Activated CD8-positive, alpha-beta memory T cell treated with anti-CD3 and anti-CD28 coated beads, Interleukin-2, amount 10 ng/mL, durations not matched to agents 7 days and 5 days (primary cell): Measurements from ENCODE around the gene FBRSL1. TPM values are rescaled to one million over a fixed set of nuclear protein-coding genes. Genes with fewer than 3 reads are reported as not detected.

Source experiments
- ATAC-seq: fragments of 150-1000 bp; cut with Tn5 transposase; one replicate; pipeline ENCODE4 v1.10.0; 2021; ENCODE audit warnings: moderate library complexity
- CTCF ChIA-PET: fragments of 350-600 bp; sonication (Branson Sonifier 250); formaldehyde crosslinking; loops from one replicate; lab custom pipeline; 2021; ENCODE audit warnings: antibody characterized with exemption; lab: Charles Lee
- DNase-seq: peaks from one replicate; pipeline ENCODE4 v3.0.0-alpha.2; 2020
- H3K27ac Mint-ChIP-seq: one replicate; pipeline ENCODE4 v1.8.0; 2021; ENCODE audit warnings: mild to moderate bottlenecking, mixed read lengths
- H3K27me3 Mint-ChIP-seq: one replicate; pipeline ENCODE4 v1.8.0; 2021; ENCODE audit warnings: mixed read lengths
- H3K36me3 Mint-ChIP-seq: one replicate; pipeline ENCODE4 v1.8.0; 2021; ENCODE audit warnings: mild to moderate bottlenecking, mixed read lengths
- H3K4me1 Mint-ChIP-seq: one replicate; pipeline ENCODE4 v1.8.0; 2021; ENCODE audit warnings: mixed read lengths
- H3K4me3 Mint-ChIP-seq: one replicate; pipeline ENCODE4 v1.8.0; 2021; ENCODE audit warnings: mild to moderate bottlenecking, moderate library complexity, mixed read lengths
- H3K9me3 Mint-ChIP-seq: one replicate; pipeline ENCODE4 v1.8.0; 2022; ENCODE audit warnings: low read depth, mixed read lengths
- total RNA-seq, 2 experiments: library from RNA; stranded (reverse); gene quantifications; one replicate each; pipeline ENCODE4 v1.2.3, GENCODE V29; 2021

FBRSL1 gene
- total RNA-seq, 2 experiments from 2014 or later: 48.1 to 48.6 TPM

DNA sequence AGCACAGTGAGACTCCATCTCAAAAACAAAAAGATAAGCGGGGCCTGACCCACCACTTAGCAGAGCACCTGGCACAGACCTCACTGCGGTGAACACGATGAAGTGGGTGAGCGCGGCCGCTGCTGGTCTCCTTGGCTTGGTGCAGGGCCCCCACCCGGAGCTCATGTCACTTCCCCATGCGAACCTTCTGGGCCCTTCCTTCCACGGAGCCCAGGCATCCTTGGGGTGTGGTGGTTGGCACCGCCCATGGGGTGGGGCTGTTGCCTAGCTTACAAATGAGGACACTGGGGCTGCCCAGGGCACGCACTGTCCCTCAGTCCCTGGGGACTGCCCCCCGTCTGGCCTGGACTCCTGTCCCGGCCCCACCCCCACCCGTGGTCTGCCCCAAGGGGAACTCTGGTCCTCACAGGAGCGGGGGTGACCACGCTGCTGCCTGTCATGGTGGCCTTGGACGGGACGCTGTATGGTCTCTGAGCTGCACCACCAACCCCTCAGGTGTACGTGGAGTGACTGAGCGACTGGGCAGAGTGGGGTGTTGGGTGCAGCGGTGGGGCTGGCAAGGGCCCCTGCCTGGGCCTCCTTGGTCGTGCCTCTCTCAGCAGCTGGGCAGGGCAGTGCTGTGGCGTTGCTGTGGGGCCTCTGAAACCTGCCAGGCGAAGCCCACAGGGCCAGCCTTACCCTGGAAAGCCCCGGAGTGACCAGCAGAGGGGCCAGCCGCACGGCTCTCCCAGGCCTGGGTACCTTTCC lies 15.3 kb downstream of the FBRSL1 start:
- ATAC-seq (no peak), DNase-seq (no peak)
- CTCF ChIA-PET: interaction anchor here (0.9 kb wide), 1 partner anchor 10 kb away, joined by 3 read pairs; no protein-coding TSS in a partner anchor
- Mint-ChIP-seq H3K27ac (no peak overlapping the region), H3K36me3 (no peaks in the 10 kb centered on the region), H3K27me3 (no peaks in the 10 kb centered on the region), H3K4me1 (peaks cover 17% of the 10 kb centered on the region), H3K9me3 (no peaks in the 10 kb centered on the region), H3K4me3 (no peak overlapping the region)

DNA sequence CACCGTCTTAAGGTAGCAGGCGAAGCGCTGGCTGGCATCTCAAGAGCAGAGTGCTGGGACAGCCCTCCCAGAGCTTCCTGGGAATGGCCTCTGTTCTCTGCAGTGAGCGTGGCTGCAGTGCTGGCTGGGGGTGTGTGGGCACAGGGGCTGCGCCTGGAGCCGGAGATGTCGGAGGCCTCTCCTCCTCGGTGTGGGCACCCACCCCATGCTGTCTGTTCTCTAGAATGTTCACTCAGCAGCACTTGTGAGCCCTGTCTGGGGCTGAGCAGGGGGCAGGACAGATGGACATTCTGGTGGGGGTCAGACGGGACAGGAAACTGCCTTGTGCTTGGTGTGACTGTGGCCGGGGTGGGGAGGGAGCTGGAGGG lies 15.9 kb downstream of the FBRSL1 start:
- no peak overlapping the region for H3K4me3 Mint-ChIP-seq
- no peaks in the 10 kb centered on the region for H3K9me3 Mint-ChIP-seq
- peaks cover 17% of the 10 kb centered on the region for H3K4me1 Mint-ChIP-seq
- no peak for DNase-seq
- ATAC-seq: no peak
- H3K36me3 Mint-ChIP-seq: no peaks in the 10 kb centered on the region
- H3K27me3 Mint-ChIP-seq: no peaks in the 10 kb centered on the region
- H3K27ac Mint-ChIP-seq: no peak overlapping the region
- CTCF ChIA-PET: interaction anchor here (0.9 to 2.1 kb wide), 4 partner anchors 9 to 91 kb away, joined by 3 to 7 read pairs (median 4); no protein-coding TSS in a partner anchor

DNA sequence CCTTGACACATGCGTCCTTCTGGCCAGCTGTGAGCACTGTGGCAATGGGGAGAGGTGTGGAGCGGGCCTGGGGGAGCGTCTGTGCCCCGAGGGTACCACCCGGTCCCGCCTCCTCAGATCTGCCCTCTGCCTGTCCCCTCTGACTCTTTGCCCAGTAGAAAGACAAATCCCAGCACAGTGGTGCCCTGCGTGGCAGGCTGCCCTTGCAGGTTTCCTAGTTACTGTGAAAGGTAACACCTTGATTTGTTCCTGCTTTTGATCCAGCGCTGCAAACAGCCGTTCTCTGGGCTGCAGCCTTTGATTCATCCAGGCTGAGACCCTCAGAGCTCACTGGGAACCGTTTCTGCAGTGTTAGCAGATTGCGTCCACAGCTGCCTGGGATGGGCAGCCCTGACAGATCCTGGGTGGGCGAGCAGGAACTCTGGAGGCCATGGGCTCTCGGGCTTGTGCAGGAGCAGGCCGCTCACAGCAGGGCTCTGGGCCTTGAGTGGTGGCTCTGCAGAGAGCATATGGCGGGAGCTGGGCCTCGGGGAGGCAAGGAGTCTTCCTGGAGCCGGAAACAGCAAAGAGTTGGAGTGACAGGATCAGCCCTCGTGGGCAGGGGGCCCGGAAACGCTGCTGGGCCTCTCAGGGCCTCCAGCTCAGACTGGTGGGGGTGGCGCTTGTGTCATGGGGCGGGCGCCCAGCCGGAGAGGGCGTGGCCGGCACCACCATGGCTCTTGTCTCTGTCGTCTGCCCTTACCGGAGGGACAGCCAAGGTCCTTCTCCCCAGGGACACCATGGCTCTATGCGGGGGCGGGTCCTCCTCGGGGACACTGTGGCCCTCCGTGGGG lies 16.6 kb downstream of the FBRSL1 start:
- DNase-seq (peak; percentile 75), ATAC-seq (peak; percentile 86)
- H3K4me1 Mint-ChIP-seq: peaks cover 17% of the 10 kb centered on the region
- H3K9me3 Mint-ChIP-seq: no peaks in the 10 kb centered on the region
- CTCF ChIA-PET: interaction anchor here (0.9 to 2.1 kb wide), 7 partner anchors 8 to 92 kb away, joined by 3 to 9 read pairs (median 4); no protein-coding TSS in a partner anchor
- no peak overlapping the region for H3K4me3 Mint-ChIP-seq
- no peaks in the 10 kb centered on the region for H3K27me3 Mint-ChIP-seq
- H3K36me3 Mint-ChIP-seq: no peaks in the 10 kb centered on the region
- peak overlapping the region; percentile 32 for H3K27ac Mint-ChIP-seq

DNA sequence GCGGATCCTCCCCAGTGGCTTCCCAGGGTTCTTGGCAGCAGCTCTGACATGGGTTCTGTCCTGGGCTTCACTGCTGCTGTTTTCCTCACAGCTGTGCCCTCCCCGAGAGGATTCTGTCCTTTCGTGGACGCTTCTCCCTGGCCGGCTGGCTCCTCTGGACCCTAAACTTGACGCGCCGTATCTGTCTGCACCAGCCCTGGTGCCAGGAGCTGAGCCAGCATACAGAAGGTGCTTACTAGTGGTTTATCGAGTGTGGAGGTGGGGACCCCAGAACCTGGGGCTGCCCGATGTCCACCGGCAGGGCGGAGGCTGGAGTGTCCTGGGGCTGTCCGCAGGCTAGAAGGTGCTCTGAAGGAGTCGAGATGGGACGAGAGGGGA lies 17.2 kb downstream of the FBRSL1 start:
- Mint-ChIP-seq H3K9me3 (no peaks in the 10 kb centered on the region), H3K27ac (peak overlapping the region; percentile 19), H3K36me3 (no peaks in the 10 kb centered on the region), H3K27me3 (no peaks in the 10 kb centered on the region), H3K4me1 (peaks cover 15% of the 10 kb centered on the region), H3K4me3 (no peak overlapping the region)
- CTCF ChIA-PET: interaction anchor here (0.9 to 2.1 kb wide), 5 partner anchors 8 to 93 kb away, joined by 3 to 9 read pairs (median 4); no protein-coding TSS in a partner anchor
- no peak for ATAC-seq
- DNase-seq: no peak

DNA sequence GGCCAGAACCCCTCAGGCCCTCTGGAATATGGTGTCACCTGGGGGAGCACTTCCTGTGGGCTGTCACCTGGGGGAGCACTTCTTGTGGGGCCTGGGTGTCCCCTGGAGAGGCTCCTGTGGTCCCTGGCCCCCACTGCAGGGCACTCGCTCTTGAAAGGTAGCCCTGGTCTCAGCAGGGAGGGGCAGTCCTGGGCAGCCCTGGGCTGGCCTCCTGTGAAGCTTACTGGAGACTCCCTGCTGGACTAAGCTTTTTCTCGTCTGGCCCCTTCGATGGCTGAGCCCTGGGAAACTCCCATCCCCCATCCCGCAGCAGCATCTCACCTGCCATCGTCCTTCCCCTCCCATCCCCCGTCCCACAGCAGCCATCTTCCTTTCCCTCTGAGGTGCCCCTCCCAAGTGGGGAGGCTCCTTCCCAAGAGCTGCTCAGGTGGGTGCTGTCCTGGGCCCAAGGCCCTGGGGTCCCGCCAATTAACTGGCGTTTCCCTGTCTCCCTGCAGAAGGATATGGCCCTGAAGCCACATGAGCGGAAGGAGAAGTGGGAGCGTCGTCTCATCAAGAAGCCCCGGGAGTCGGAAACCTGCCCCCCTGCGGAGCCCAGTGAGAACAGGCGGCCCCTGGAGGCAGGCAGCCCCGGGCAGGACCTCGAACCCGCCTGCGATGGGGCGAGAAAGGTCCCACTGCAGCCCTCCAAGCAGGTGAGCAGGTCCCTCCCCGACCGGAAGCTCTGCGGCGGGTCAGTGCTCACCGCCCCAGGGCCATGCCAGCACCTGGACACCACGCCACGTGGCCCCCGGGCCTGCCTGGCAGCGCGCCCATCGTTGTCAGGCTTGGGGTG lies 17.9 kb downstream of the FBRSL1 start:
- CTCF ChIA-PET: interaction anchor here (1.2 to 2.1 kb wide), 3 partner anchors 12 to 93 kb away, joined by 4 to 9 read pairs (median 5); no protein-coding TSS in a partner anchor
- peaks cover 15% of the 10 kb centered on the region for H3K4me1 Mint-ChIP-seq
- no peaks in the 10 kb centered on the region for H3K9me3 Mint-ChIP-seq
- no peaks in the 10 kb centered on the region for H3K27me3 Mint-ChIP-seq
- H3K36me3 Mint-ChIP-seq: no peaks in the 10 kb centered on the region
- no peak overlapping the region for H3K4me3 Mint-ChIP-seq
- ATAC-seq (no peak), DNase-seq (no peak)
- H3K27ac Mint-ChIP-seq: no peak overlapping the region

DNA sequence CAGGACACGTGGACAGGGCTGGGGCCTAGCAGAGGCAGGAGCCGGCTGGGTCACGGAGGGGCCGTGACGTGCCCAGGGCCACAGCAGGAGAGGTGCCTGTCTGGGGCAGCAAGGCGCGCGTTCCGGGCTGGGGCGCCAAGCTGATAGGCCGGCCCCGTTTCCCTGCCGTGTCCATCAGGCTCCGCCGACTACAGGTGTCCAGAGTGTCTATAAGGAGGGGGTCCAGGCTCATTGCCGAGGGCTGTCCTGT lies 18.5 kb downstream of the FBRSL1 start:
- no peak overlapping the region for H3K27ac Mint-ChIP-seq
- no peaks in the 10 kb centered on the region for H3K36me3 Mint-ChIP-seq
- H3K9me3 Mint-ChIP-seq: no peaks in the 10 kb centered on the region
- no peak overlapping the region for H3K4me3 Mint-ChIP-seq
- ATAC-seq (no peak), DNase-seq (no peak)
- CTCF ChIA-PET: no interaction called here
- no peaks in the 10 kb centered on the region for H3K27me3 Mint-ChIP-seq
- H3K4me1 Mint-ChIP-seq: peaks cover 15% of the 10 kb centered on the region

DNA sequence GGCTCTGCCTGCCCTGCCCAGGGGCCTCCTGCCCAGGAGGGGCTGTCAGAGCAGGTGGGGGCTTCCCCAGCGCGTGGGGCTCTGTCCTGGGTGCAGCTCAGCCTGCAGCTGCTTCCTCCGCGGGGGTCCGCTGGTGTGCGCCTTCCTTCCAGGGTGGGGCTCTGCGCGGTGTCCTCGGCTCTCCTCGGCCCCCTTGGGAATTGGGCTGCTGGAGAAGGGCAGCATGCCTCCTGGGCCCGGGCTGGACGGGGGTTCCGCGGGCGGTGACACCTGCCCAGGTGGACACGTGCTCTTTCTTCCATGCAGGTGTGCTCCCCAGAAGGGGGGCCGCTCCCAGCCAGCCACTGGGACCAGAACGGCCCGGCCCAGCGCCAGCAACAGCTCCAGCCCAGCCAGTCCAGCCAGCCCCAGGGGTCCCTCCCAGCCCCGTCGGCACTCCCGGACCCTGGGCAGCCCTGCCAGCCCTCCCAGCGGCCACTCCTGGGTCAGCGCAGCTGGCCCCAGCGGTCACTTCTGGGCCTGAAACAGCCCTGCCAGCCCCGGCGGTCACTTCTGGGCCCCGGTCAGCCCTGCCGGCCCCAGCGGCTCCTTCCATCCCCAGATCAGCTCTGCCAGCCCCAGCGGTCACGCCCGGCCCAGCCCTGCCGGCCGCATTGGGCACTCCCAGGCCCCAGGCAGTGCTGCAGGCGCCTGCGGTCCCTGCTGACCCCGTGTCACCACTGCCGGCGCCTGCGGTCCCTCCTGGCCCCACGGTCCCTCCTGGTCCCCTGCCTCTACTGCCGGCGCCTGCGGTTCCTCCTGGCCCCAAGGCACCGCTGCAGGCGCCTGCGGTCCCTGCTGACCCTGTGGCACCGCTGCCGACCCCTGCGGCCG lies 19.1 kb downstream of the FBRSL1 start:
- Mint-ChIP-seq H3K9me3 (no peaks in the 10 kb centered on the region), H3K27ac (no peak overlapping the region), H3K36me3 (no peaks in the 10 kb centered on the region), H3K4me1 (peaks cover 15% of the 10 kb centered on the region), H3K4me3 (no peak overlapping the region), H3K27me3 (no peaks in the 10 kb centered on the region)
- no peak for DNase-seq
- ATAC-seq: no peak
- CTCF ChIA-PET: no interaction called here

DNA sequence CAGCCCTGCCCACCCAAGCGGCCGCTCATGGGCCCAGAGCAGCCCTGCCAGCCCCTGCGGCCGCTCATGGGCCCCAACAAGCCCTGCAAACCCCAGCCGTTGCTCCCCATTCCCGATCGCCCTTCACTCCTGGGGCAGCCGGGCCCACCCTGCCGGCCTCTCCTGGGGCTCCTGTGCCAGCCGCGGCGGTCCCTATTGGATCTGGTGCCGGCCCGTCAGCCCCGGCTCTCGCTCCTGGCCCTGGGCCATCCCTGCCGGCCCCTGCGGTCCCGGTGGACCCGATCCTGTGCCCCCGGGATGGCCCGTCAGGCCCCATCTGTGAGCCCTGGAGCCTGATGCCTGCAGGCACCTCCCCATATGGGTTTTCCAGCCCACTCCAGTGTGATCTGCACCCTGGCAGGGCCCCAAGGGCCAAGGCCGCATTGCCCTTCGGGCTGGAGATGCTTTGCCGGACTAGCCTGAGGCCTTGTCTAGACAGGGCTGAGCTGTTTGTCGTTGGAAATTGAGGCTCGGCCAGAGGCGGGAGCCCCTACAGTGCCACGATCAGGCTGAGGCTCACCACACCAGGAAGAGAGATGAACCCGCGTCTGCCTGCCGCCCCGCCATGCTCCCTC lies 20.3 kb downstream of the FBRSL1 start:
- no peak overlapping the region for H3K4me3 Mint-ChIP-seq
- ATAC-seq: no peak

DNA sequence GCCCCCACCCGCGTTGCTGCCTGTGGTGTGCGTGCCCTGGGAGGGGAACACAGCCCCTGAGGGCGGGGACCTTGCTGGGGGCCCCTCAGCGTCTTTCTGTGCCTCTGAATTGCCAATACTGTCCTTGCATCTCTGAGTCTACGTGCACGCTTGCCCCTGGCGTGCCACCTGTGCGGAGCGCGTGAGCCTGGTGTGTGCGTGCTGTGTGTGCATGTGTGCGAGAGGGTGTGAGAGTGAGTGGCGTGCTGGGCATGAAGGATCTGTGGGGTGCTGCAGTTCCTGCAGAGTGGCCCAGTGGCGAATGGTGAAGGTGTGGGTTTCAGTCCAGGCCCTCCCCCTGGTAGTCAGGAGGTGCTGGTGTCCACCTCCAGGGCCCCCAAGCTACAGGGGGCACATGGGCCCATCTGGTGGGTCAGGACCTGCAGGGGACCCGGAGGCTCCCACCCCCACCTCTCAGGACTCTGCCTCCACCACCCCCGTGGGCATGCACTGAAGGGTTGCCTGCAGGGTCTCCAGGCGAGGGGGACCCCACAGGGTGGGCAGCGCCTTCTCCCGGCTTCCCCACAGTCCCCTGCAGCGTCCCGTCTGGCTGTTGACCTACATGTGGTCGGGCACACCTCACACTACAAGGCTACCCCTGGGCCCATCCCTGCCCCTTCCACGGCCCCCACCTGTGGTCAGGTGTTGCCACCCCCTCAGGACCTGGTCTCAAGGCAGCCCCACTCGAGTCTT lies 21.0 kb downstream of the FBRSL1 start:
- peaks cover 11% of the 10 kb centered on the region for H3K4me1 Mint-ChIP-seq
- H3K9me3 Mint-ChIP-seq: no peaks in the 10 kb centered on the region
- DNase-seq (no peak), ATAC-seq (no peak)
- CTCF ChIA-PET: no interaction called here
- peaks cover 3% of the 10 kb centered on the region for H3K36me3 Mint-ChIP-seq
- no peaks in the 10 kb centered on the region for H3K27me3 Mint-ChIP-seq
- H3K27ac Mint-ChIP-seq: no peak overlapping the region
- no peak overlapping the region for H3K4me3 Mint-ChIP-seq

More for the DNA sequence above, 20.3 kb downstream of the FBRSL1 start:
- CTCF ChIA-PET: no interaction called here
- Mint-ChIP-seq H3K36me3 (peaks cover under 1% of the 10 kb centered on the region), H3K27ac (no peak overlapping the region), H3K9me3 (no peaks in the 10 kb centered on the region), H3K27me3 (no peaks in the 10 kb centered on the region), H3K4me1 (peaks cover 14% of the 10 kb centered on the region)
- DNase-seq: no peak

DNA sequence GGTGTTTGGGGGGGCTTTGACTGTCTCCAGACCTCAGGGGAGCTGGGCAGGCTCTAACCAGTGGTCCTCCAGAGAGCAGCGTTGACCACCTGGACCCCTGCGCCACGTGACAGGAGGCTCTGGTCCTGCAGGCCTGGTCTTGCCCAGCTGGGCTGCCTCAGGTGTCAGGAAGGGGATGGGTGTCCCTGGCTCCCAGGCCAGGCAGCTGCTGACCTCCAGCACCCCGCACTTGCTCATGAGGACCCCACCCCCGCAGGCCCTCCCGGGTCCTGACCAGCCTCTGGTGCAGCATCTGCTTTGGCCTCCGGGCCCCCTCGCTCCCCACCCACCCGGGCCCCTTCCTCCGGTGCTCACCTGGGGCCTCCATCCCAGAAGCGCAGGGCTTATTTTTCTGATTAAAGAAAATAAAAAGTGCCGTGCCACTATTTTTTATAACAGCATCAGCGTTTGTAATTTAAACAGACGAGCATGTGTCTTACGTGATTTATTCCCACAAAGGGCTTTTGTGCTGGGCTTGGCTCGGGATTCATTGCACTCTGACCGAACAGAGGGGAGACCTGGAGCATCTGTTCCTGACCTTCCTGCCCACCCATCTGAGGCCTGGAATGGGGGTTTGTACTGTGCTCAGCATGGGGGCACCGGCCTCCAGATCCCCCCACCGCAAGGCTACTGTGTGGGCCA lies 21.7 kb downstream of the FBRSL1 start:
- Mint-ChIP-seq H3K4me1 (peaks cover 5% of the 10 kb centered on the region), H3K27me3 (no peaks in the 10 kb centered on the region), H3K9me3 (no peaks in the 10 kb centered on the region), H3K4me3 (no peak overlapping the region), H3K27ac (no peak overlapping the region), H3K36me3 (peaks cover 4% of the 10 kb centered on the region)
- ATAC-seq (no peak), DNase-seq (no peak)
- CTCF ChIA-PET: interaction anchor here (1.0 kb wide), 1 partner anchor 12 kb away, joined by 3 read pairs; no protein-coding TSS in a partner anchor
